GM23338 (cell line): ENCODE results near the gene ALG14. TPM values are rescaled to one million over a fixed set of nuclear protein-coding genes. Genes with fewer than 3 reads are reported as not detected.

Source experiments
- ATAC-seq: fragments of 200-7000 bp; cut with Tn5 transposase; 3 replicates; pipeline ENCODE4 v1.9.1; 2020
- DNase-seq: peaks from one replicate; pipeline ENCODE4 v3.0.0-alpha.2; 2015; ENCODE audit warnings: low spot score
- H2AFZ ChIP-seq: fragments of 200-600 bp; sonication (generic); 2 replicates; pipeline ENCODE4 v1.8.0; 2016; ENCODE audit warnings: antibody characterized with exemption, mild to moderate bottlenecking, moderate library complexity
- H3F3A ChIP-seq: fragments of 200-600 bp; sonication (generic); replicated peaks from 2 replicates; pipeline ENCODE4 v1.8.0; 2017; ENCODE audit warnings: antibody characterized with exemption, mixed run types, low read depth
- H3K27ac ChIP-seq: fragments of 200-600 bp; sonication (generic); 2 replicates; pipeline ENCODE4 v1.6.1; 2016; ENCODE audit warnings: low read depth
- H3K27me3 ChIP-seq: fragments of 200-600 bp; sonication (generic); 2 replicates; pipeline ENCODE4 v1.8.0; 2016; ENCODE audit warnings: mild to moderate bottlenecking, mixed run types, moderate library complexity; ENCODE audit not compliant: insufficient read depth
- H3K36me3 ChIP-seq: fragments of 200-600 bp; sonication (generic); 2 replicates; pipeline ENCODE4 v1.8.0; 2016; ENCODE audit warnings: mild to moderate bottlenecking; ENCODE audit not compliant: insufficient read depth
- H3K4me1 ChIP-seq: fragments of 200-600 bp; sonication (generic); 2 replicates; pipeline ENCODE4 v1.8.0; 2016; ENCODE audit warnings: mild to moderate bottlenecking, moderate library complexity; ENCODE audit not compliant: insufficient read depth
- H3K4me2 ChIP-seq: fragments of 200-600 bp; sonication (generic); 2 replicates; pipeline ENCODE4 v1.7.1; 2017; ENCODE audit warnings: mixed run types
- H3K4me3 ChIP-seq: fragments of 200-600 bp; sonication (generic); 2 replicates; pipeline ENCODE4 v1.6.1; 2016; ENCODE audit warnings: mixed run types
- H3K79me2 ChIP-seq: fragments of 200-600 bp; sonication (generic); replicated peaks from 2 replicates; pipeline ENCODE4 v1.8.0; 2017; ENCODE audit warnings: mild to moderate bottlenecking; ENCODE audit not compliant: insufficient read depth
- H3K9me2 ChIP-seq: fragments of 200-600 bp; sonication (generic); 2 replicates; pipeline ENCODE4 v1.8.0; 2017; ENCODE audit not compliant: insufficient read depth
- H4K20me1 ChIP-seq: fragments of 200-600 bp; sonication (generic); replicated peaks from 2 replicates; pipeline ENCODE4 v1.8.0; 2017; ENCODE audit warnings: mild to moderate bottlenecking; ENCODE audit not compliant: insufficient read depth
- H3K27ac Mint-ChIP-seq: 2 replicates; pipeline ENCODE4 v1.8.0; 2020; ENCODE audit warnings: inconsistent platforms, mild to moderate bottlenecking, moderate library complexity, mixed read lengths
- H3K27me3 Mint-ChIP-seq: 3 replicates; pipeline ENCODE4 v1.8.0; 2022; ENCODE audit warnings: low read depth, mild to moderate bottlenecking, moderate library complexity, mixed read lengths, inconsistent platforms; ENCODE audit not compliant: insufficient read depth, poor library complexity
- H3K36me3 Mint-ChIP-seq: 3 replicates; pipeline ENCODE4 v1.8.0; 2021; ENCODE audit warnings: low read depth, mild to moderate bottlenecking, inconsistent platforms, moderate library complexity, mixed read lengths
- H3K4me1 Mint-ChIP-seq: 3 replicates; pipeline ENCODE4 v1.8.0; 2020; ENCODE audit warnings: mild to moderate bottlenecking, inconsistent platforms, mixed read lengths
- H3K4me3 Mint-ChIP-seq: 3 replicates; pipeline ENCODE4 v1.8.0; 2021; ENCODE audit warnings: moderate library complexity, mild to moderate bottlenecking, inconsistent platforms, mixed read lengths
- H3K9me3 Mint-ChIP-seq: 3 replicates; pipeline ENCODE4 v1.8.0; 2020; ENCODE audit warnings: moderate library complexity, mild to moderate bottlenecking, inconsistent platforms, mixed read lengths
- CTCF ChIP-seq, 2 experiments: fragments of 200-600 bp in 1 of 2; sonication (generic) in 1 of 2; conservative IDR thresholded peaks; 2 replicates each; pipeline versions ENCODE4 v1.5.1 to v1.6.1; 2016 to 2017; ENCODE audit warnings: antibody characterized with exemption in 2 of 2, low read depth in 2 of 2, mild to moderate bottlenecking in 2 of 2, moderate library complexity in 1 of 2
- ETS1 ChIP-seq: IDR thresholded peaks from 2 replicates; pipeline ENCODE4 v1.6.1; 2016; ENCODE audit warnings: antibody characterized with exemption
- JUNB ChIP-seq: IDR thresholded peaks from one replicate; pipeline ENCODE4 v1.6.1; 2016; ENCODE audit warnings: antibody characterized with exemption; ENCODE audit not compliant: unreplicated experiment
- STAT1 ChIP-seq: IDR thresholded peaks from one replicate; pipeline ENCODE4 v1.6.1; 2016; ENCODE audit warnings: antibody characterized with exemption; ENCODE audit not compliant: unreplicated experiment
- ZNF114 ChIP-seq: fragments of 250-450 bp; sonication (Bioruptor Pico); IDR thresholded peaks from 2 replicates; pipeline ENCODE4 v1.5.0; 2020; ENCODE audit warnings: mild to moderate bottlenecking, moderate library complexity
- ZNF331 ChIP-seq: fragments of 250-450 bp; sonication (Bioruptor Pico); IDR thresholded peaks from 2 replicates; pipeline ENCODE4 v1.5.0; 2020; ENCODE audit warnings: low read depth, mild to moderate bottlenecking, moderate library complexity
- ZNF462 ChIP-seq: fragments of 250-450 bp; sonication (Bioruptor Pico); IDR thresholded peaks from 2 replicates; pipeline ENCODE4 v1.5.0; 2020; ENCODE audit warnings: mild to moderate bottlenecking, moderate library complexity
- polyA plus RNA-seq: library from polyadenylated mRNA; unstranded; fragments of >200 nt; fragmentation: Nextera tagmentation; extraction: Ambion mirVana; gene quantifications from 2 replicates; pipeline ENCODE4 v1.2.1, GENCODE V29; 2016
- total RNA-seq: library from RNA; depleted of rRNA; stranded (reverse); fragments of >200 nt; shearing (Covaris generic); gene quantifications from 2 replicates; pipeline ENCODE4 v1.2.3, GENCODE V29; 2014

Gene ALG14
- total and polyA plus RNA-seq, 2 experiments from 2014 or later, result 0.42 to 2.8 TPM

- TF ChIP-seq ZNF462 (CRISPR knock-in tag) (no peak), ZNF331 (CRISPR knock-in tag) (no peak), ZNF114 (CRISPR knock-in tag) (no peak), ETS1 (no peak)
Observed at GRCh38 chr1:94989398-94989797, 83.4 kb downstream of the ALG14 start (continued).

GRCh38 chr1:94988356-94988755, 84.4 kb downstream of the ALG14 start:
- no peaks in the 10 kb centered on the region for H3K27me3 Mint-ChIP-seq
- TF ChIP-seq ZNF114 (CRISPR knock-in tag), result no peak
- TF ChIP-seq STAT1, result no peak
- TF ChIP-seq ETS1, result no peak
- no peak for TF ChIP-seq JUNB
- TF ChIP-seq CTCF (conservative IDR thresholded peaks at IDR 0.05; ENCODE audit: low read depth in 2 of 2), result no peak

More at GRCh38 chr1:94988356-94988755, 84.4 kb downstream of the ALG14 start:
- Histone ChIP-seq H3K27ac (no peak overlapping the region), H3K79me2 (no peaks in the 10 kb centered on the region), H2AFZ (no peak overlapping the region), H3F3A (no peaks in the 10 kb centered on the region), H3K4me1 (no peaks in the 10 kb centered on the region), H3K9me2 (0 out of 2 replicates have a peak, but pooled peaks cover 6% of the 10 kb centered on the region), H3K36me3 (no peaks in the 10 kb centered on the region), H3K27me3 (no peaks in the 10 kb centered on the region), H4K20me1 (no peaks in the 10 kb centered on the region), H3K4me3 (no peak overlapping the region), H3K4me2 (no peak overlapping the region)
- no peak for ATAC-seq
- Mint-ChIP-seq H3K4me1 (no peaks in the 10 kb centered on the region), H3K9me3 (no peaks in the 10 kb centered on the region), H3K4me3 (no peak overlapping the region), H3K27ac (no peak overlapping the region), H3K36me3 (no peaks in the 10 kb centered on the region)
- DNase-seq, result no peak
